HG02798 (cell line): Measurements from ENCODE around the gene CAMSAP3.
"Not testable (repeated sequence)": the region's sequence is repeated elsewhere in the genome, so short reads cannot be mapped to it uniquely, and the experiment has no call there.

ENCODE experiments used
- ATAC-seq: cut with Tn5 transposase; IDR thresholded peaks from one replicate; pipeline ENCODE4 v1.9.1; 2021; ENCODE audit warnings: mild to moderate bottlenecking; ENCODE audit not compliant: unreplicated experiment, poor library complexity

The CAMSAP3 gene

GRCh38 chr19:7629347-7630054 is 33.8 kb downstream of the CAMSAP3 start, which contains the start of the genes PET100 and XAB2:
PET100 (plus strand) TSS chr19:7629793; CDS start chr19:7629834, 41 bp downstream.
XAB2 (minus strand) TSS chr19:7629545; CDS start chr19:7629527, 18 bp downstream.
- ATAC-seq, result peak; percentile 92

DNA sequence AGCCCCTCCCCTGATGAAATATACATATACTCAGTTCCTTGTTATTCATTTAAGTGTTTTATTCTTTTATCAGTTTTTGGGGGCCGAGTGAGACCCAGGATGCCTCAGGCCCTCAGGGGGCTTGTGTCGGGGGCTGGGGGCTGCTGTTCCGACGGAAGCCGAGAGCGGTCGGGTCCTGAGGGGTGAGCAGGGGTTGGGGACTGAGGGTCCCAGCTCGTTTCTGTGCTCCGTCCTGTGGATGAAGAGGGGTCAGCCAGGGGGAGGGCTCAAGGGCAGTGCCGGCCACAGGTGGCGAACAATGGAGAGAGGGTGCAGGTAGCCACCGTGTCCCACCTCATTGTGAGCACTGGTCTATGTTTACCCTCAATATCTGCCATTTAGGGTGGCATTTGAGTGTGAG is 35.9 kb downstream of the CAMSAP3 start:
- no peak for ATAC-seq

GRCh38 chr19:7632340-7633203 is 36.9 kb downstream of the CAMSAP3 start:
- no peak for ATAC-seq

- ATAC-seq, result no peak
Measured at GRCh38 chr19:7633698-7634097, 38.0 kb downstream of the CAMSAP3 start, which contains the start of gene PCP2. PCP2 (minus strand) TSS chr19:7633719; CDS start chr19:7633457, 262 bp downstream.

DNA sequence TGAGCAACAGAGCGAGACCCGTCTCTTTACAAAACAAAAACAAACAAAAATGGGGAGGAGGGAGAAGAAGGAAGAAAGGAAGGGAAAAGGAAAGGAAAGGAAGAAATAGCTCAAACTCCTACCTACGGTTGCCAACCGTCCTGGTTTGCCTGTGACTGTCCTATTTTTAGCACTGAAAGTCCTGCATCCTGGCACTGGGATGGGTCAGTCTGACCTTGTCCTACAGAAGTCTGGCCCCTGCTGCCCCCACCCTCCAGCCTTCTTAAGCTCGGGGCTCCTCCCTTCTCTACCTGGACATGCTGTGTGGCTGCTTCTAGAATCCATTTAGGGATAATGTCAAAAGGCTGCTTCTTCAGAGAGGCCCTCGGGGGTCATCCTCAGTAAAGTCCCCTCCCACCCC is 40.0 kb downstream of the CAMSAP3 start:
- ATAC-seq, result no peak

GRCh38 chr19:7636317-7636690 is 40.6 kb downstream of the CAMSAP3 start:
- ATAC-seq, result no peak

- ATAC-seq, result peak; percentile 79
Measured at GRCh38 chr19:7636691-7637373, 41.2 kb downstream of the CAMSAP3 start, which contains the start of gene STXBP2. STXBP2 (plus strand) TSS chr19:7637110; CDS start chr19:7637150, 40 bp downstream.

DNA sequence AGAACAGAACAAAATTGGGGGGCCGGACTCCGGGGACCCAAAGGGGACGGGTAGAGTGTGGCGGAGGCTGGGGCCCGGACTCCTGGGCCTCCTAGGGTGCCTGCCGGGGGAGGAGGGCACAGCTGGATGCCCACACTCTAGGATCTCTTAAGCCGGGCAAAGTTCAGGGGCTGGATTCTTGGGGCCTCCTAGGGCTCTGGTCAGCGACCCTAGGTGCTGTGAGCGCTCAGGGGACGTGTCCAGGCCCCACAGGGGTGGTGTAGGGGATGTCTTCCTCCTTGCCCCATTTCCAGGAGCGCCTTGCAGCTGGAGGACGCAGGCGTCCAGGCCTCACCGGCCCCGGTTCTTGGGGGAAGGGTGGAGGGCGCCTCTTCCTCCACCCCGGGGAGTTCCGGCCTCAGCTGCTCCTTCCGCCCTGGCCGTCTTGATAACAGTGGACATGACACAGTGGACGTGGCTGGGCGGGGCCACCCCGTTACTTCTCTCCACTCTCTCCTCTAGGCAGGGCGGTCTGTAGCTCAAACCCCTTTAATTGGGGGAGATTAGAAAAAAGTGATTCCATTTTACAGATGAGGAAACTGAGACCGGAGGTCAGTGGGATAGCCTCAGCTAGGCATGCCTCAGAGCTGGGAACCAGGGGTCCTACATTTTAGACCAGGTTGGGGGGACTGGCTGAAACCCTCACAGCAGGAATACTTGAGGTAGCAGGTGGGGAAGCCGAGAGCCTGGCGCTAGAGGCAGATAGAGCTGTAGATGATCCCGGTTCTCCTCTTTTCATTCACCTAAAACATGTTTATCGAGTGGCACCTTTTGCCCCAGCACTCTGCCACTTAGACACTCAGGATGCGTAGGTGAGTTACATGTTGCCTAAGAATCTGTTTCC is 42.0 kb downstream of the CAMSAP3 start:
- ATAC-seq, result peak; percentile 12

DNA sequence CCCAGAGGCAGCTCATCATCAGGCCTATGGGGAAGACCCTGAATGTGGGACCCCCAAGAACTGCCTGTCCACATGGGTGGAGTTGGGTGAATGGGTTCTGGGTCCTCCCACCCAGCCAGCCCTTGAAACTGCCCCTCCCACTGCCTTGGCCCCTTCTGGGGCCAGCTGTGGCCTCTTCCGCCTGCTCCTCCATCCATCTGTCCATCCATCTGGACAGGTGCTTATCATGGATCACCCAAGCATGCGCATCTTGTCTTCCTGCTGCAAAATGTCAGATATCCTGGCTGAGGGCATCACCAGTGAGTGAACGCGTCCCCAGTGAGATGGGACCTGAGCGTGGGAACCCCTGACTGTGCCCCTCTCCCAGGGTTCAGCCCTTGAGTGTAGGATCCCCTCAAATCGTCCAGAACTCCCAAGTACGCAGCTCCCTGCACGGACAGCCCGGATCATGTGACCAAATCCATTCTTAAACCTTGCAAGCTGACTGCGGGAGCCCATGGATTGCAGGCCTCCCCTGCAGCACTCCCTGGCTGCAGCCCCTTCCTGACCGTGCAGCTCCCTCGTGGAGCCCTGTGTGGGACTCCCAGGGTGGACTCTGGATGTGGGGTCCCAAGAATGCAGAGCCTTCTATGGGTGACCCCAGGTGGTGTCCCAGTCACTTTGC is 43.3 kb downstream of the CAMSAP3 start:
- ATAC-seq, result no peak

- no peak for ATAC-seq
Measured at GRCh38 chr19:7639863-7640348, 44.2 kb downstream of the CAMSAP3 start.

DNA sequence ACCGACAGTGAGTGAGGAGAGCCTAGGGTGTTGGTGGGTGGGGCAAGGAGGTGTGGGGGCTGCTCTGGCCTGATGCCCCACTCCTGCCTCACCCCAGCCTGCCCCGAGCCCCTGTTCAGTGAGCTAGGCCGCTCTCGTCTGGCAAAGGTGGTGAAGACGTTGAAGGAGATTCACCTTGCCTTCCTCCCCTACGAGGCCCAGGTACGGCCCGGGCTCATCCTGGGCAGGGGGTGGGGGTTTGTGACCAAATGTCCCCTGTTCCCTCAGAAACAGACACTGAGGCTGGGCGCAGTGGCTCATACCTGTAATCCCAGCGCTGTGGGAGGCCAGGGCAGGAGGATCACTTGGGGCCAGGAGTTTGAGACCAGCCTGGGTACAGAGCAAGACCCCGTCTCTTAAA is 45.1 kb downstream of the CAMSAP3 start:
- no peak for ATAC-seq

GRCh38 chr19:7641290-7642276 is 45.9 kb downstream of the CAMSAP3 start:
- no peak for ATAC-seq

DNA sequence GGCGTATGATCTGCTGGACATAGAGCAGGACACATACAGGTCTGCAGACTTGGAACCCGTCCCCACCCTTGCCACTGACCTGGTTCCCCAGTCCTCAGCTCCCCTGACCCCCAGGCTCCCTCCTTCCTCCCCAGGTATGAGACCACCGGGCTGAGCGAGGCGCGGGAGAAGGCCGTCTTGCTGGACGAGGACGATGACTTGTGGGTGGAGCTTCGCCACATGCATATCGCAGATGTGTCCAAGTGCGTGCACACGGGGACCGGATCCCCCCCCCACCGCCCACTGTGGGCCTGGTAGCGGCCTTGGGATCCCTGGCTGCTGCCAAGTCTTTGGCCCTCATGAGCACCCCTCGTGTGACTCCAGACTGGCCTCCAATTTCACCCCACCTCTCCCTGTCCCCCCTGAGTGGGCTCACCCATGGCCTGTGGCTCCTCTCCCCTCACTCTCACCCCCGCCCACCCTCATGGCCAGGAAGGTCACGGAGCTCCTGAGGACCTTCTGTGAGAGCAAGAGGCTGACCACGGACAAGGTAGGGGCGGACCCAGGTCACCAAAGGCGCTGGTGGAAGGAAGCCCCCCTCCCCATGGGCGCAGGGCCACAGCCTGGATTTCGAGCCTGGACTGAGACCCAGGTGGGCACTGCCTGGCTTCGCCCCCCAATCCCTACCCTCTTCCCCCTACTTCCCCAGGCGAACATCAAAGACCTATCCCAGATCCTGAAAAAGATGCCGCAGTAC is 46.8 kb downstream of the CAMSAP3 start:
- ATAC-seq, result no peak

DNA sequence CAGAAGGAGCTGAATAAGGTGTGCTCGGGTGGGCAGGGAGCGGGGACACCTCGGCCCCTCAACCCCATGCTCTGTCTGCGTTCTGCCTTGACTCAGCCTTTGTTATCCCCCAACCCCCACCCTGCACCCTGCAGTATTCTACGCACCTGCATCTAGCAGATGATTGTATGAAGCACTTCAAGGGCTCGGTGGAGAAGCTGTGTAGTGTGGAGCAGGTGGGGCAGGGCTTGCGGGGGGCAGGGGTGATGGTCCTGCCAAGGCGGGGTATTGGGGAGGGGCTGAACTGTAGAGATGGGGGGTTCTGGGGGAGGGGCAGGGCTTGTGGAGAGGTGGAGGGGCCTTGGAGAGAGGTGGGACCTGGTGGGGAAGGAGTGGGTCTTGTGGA is 47.4 kb downstream of the CAMSAP3 start:
- ATAC-seq, result no peak

GRCh38 chr19:7643629-7644549 is 48.2 kb downstream of the CAMSAP3 start:
- ATAC-seq, result not testable (repeated sequence)

DNA sequence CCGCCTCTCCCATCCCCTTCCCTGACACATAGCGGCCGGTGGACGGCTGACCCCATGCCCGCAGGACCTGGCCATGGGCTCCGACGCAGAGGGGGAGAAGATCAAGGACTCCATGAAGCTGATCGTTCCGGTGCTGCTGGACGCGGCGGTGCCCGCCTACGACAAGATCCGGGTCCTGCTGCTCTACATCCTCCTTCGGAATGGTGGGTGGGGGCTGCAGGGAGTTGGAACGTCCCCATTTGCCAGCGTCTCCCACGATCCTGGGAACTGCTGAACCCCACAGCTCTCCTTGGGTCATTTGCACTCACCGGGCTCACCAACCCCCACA is 48.9 kb downstream of the CAMSAP3 start:
- ATAC-seq, result no peak
